GM12873 (cell line): ENCODE measurements around the gene TXNDC8.

Experiments
- TF ChIP-seq, protein P1 (sequence below): IDR thresholded peaks from 2 replicates; pipeline ENCODE4 v1.5.1; 2012; ENCODE audit warnings: low read depth, mild to moderate bottlenecking, moderate library complexity, low read length, control low read depth; ENCODE audit not compliant: insufficient read depth; ENCODE audit errors: missing control alignments

Gene TXNDC8

DNA sequence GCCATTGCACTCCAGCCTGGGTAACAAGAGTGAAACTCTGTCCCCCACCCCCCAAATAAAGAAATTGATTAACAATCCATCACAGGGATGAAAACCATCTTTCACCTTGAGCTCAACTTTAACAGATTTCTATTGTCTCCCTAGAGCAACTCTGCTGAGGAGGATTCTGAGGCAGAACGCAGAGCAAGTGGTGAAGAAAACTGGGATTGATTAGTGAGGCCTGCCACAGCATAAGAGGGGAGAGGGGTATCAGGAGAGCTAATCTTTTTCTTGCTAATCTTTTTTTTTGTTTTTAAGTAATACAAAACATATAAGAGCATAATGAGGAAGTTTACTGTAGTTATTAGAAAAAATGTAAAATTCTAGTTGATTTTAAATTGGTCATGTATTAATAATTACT is 8.9 kb downstream of the TXNDC8 start:
- TF ChIP-seq, protein P1, sequence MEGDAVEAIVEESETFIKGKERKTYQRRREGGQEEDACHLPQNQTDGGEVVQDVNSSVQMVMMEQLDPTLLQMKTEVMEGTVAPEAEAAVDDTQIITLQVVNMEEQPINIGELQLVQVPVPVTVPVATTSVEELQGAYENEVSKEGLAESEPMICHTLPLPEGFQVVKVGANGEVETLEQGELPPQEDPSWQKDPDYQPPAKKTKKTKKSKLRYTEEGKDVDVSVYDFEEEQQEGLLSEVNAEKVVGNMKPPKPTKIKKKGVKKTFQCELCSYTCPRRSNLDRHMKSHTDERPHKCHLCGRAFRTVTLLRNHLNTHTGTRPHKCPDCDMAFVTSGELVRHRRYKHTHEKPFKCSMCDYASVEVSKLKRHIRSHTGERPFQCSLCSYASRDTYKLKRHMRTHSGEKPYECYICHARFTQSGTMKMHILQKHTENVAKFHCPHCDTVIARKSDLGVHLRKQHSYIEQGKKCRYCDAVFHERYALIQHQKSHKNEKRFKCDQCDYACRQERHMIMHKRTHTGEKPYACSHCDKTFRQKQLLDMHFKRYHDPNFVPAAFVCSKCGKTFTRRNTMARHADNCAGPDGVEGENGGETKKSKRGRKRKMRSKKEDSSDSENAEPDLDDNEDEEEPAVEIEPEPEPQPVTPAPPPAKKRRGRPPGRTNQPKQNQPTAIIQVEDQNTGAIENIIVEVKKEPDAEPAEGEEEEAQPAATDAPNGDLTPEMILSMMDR, result no peak

DNA sequence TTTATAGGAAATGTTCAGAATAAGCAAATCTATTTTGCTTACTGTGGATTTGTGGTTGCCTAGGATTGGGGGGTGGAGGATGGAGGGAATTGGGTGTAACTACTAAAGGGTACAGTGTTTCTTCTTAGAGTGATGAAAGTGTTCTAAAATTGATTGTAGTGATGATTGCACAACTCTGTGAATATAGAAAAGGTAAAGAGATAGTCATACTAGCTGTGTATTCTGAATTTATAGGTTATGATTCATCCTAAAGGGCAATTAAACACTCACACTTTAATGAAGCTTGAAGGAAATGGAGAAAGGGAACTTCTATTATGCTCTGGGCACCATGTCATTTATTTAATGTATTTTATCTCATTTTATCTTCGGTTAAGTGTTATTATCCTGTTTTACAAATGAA is 9.9 kb downstream of the TXNDC8 start:
- TF ChIP-seq, protein P1, result no peak

DNA sequence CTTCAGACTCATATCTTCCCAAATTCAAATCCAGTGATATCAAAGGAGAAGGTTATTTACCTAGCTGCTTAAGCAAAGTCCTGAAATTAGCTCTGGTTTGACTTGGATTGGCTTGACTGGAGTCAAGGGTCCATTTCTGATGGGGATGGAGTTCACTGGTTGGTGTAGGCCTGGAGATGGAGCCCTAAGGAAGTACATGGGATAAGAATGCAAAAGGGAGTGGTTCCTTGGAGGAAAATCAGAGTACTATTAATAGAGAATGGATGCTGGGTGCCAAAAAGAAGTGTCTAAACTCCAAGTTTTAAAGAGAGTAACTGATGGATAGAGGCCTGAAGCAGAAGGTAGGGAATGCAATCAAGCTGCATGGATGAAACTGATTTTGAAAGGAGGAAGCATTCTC is 13.8 kb downstream of the TXNDC8 start:
- TF ChIP-seq, protein P1, result no peak

DNA sequence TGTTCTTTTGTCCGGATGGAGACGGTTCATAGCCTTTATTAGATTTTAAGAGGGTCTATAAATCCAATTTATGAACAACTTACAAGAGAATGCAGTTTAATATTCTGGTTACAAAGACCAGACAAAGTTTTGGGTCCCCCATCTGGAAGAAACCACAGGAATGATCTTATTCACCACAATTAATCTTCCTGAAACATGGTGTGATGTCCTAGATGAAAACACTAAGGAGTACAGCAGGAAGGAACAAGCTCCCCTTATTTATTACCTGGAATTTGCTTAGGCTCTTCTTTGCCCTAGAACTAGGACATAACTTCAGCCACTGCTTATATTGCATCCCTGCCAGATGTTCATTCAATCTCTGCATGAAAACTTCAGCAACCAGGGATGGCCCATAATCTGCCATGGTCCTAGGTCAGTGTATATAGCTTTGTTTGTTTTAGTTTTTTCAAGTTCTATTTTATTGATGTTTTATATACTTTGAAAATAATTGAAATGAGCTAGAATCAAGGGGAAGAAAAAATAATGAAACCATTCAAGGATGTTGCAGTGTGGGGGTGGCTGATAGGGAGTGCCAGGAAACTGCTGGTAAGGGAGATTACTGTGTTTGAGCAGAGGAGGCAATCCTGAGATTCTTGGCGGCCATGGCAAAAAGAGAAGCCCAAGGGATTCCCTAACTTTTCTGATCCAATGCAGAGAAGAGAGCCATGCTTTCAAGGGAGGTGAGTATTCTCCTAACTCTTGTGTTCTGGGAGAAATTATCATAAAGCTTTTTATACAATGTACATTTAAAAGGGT is 16.8 kb downstream of the TXNDC8 start:
- TF ChIP-seq, protein P1, result no peak

DNA sequence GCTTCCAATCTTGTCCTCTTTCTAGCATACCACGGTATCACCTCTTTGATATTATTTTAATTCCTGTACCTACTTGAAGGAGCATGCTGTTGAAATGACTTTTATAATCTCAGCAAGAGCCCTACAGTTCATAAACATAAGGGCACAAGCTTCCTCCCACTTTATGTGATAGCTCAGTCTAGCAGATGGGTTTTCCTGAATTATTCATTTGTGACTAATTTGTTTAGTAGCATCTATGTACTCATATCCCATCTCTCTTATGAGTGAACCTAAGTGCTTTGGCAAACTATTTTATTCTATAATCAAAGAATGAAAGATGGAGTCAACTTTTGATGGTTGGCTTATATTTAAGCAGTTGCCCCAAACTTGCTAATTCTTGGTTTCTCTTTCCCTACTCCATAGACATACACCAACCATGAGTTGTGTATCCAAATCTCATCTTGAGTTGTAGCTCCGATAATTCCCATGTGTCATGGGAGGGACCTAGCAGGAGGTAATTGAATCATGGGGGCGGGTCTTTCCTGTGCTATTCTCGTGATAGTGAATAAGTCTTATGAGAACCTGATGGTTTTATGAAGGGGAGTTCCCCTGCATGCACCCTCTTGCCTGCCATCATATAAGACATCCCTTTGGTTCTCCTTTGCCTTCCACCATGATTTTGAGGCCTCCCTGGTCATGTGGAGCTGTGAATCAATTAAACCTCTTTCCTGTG is 17.7 kb downstream of the TXNDC8 start:
- TF ChIP-seq, protein P1, result no peak

DNA sequence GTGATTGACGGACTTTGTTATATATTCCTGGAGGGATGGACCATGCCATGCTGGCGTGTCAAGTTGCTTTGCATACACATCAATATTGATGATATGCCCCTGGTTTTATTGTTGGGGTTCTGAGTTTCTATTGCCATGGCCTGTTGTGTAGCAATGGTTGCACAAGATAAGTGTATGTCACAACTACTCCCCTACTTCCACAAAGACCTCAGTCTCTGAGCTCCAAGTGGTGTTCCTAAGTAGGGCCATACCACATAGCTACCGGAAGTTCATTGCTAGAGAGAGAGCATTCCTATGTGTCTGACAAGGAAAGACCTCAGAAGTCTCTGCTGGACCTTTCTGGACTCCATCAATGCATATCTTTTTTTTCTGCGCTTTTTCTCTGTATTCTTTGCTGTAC is 19.8 kb downstream of the TXNDC8 start:
- TF ChIP-seq, protein P1, result no peak

DNA sequence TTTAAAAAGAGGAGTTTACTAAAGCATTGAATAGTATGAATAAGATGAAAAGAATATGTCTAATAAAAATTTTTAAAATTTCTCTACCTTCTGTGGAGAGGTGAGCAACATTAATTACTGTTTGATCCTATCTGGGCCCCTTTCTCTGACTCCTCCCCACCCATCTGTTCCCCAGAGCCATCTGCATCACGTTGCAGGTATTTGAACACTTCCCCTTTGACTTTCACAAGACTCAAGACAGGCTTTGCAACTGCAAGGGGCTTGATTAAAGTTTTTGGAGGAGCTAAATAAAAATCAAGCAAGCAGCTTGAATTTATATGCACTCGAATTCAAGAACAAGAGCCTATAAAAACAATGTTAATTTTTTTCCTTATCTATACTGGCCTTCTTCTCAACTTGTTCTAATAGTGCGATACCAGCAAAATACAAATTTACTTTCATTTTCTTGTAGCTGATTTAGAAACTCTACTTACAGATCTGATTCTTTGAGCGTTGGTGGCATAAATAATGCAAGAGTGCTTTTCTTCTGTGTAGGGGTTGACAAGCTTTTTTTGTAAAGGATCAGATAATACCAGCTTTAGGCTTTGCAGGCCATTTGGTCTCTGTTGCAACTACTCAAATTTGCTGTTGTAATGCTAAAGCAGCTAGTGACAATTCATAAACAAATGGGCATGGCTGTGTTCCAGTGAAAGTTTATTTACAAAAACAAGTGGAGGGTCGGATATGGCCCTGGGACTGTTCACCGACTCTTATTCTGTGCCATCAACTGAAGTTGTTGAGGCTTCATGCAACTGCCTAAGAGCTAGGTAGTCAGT is 21.2 kb downstream of the TXNDC8 start:
- TF ChIP-seq, protein P1, result no peak
